GM23338 (cell line): ENCODE data around the gene TMEM217.

ENCODE experiments used
- CREB1 ChIP-seq: fragments of 250-450 bp; sonication (Bioruptor Pico); IDR thresholded peaks from 2 replicates; pipeline ENCODE4 v1.5.0; 2020; ENCODE audit warnings: low read depth, mild to moderate bottlenecking, moderate library complexity
- CTCF ChIP-seq, 2 experiments: fragments of 200-600 bp in 1 of 2; sonication (generic) in 1 of 2; conservative IDR thresholded peaks; 2 replicates each; pipeline versions ENCODE4 v1.5.1 to v1.6.1; 2016 to 2017; ENCODE audit warnings: antibody characterized with exemption in 2 of 2, low read depth in 2 of 2, mild to moderate bottlenecking in 2 of 2, moderate library complexity in 1 of 2
- EZH2 ChIP-seq: fragments of 200-600 bp; sonication (generic); IDR thresholded peaks from one replicate; pipeline ENCODE4 v1.8.0; 2017; ENCODE audit warnings: antibody characterized with exemption, mild to moderate bottlenecking, low read depth; ENCODE audit not compliant: unreplicated experiment
- POLR2AphosphoS5 ChIP-seq: IDR thresholded peaks from 2 replicates; pipeline ENCODE4 v1.6.1; 2016; ENCODE audit warnings: antibody characterized with exemption, low read depth
- STAT1 ChIP-seq: IDR thresholded peaks from one replicate; pipeline ENCODE4 v1.6.1; 2016; ENCODE audit warnings: antibody characterized with exemption; ENCODE audit not compliant: unreplicated experiment
- TF ChIP-seq, protein P1 (sequence below): IDR thresholded peaks from 2 replicates; pipeline ENCODE4 v1.6.1; 2016; ENCODE audit warnings: antibody characterized with exemption

DNA sequence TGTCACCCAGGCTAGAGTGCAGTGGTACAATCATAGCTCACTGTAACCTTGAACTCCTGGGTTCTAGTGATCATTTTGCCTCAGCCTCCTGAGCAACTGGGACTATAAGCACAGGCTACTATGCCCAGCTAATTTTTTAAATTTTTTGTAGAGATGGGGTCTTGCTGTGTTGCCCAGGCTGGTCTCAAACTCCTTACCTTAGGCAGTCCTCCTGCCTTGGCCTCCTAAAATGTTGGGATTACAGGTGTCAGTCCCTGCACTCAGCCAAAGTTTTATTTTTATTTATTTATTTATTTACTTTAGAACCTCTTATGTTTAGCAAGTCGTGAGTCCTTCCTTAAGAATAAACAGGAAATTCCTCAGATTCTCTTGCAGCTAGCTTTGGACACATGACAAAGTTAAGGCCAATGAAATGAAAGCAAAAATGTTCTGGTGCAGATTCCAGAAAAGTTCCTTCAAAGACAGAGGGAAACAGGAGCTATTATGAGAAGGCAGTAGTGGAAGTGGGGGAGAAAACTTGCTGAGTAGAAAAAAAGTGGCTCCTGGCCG, 68.9 kb downstream of the TMEM217 start:
- no peak for TF ChIP-seq CTCF (conservative IDR thresholded peaks at IDR 0.05; ENCODE audit: low read depth in 2 of 2)
- no peak for TF ChIP-seq EZH2
- TF ChIP-seq, protein P1, sequence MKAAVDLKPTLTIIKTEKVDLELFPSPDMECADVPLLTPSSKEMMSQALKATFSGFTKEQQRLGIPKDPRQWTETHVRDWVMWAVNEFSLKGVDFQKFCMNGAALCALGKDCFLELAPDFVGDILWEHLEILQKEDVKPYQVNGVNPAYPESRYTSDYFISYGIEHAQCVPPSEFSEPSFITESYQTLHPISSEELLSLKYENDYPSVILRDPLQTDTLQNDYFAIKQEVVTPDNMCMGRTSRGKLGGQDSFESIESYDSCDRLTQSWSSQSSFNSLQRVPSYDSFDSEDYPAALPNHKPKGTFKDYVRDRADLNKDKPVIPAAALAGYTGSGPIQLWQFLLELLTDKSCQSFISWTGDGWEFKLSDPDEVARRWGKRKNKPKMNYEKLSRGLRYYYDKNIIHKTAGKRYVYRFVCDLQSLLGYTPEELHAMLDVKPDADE, result no peak
- no peak for TF ChIP-seq CREB1 (CRISPR knock-in tag)
- TF ChIP-seq POLR2AphosphoS5, result no peak
- no peak for TF ChIP-seq STAT1
